ENCODE results near the gene FRMD7.
A peak's percentile ranks its signal among the peaks of the same experiment; 100 is the strongest.
"Not testable (repeated sequence)": the region's sequence is repeated elsewhere in the genome, so short reads cannot be mapped to it uniquely, and the experiment has no call there.

The FRMD7 gene

DNA sequence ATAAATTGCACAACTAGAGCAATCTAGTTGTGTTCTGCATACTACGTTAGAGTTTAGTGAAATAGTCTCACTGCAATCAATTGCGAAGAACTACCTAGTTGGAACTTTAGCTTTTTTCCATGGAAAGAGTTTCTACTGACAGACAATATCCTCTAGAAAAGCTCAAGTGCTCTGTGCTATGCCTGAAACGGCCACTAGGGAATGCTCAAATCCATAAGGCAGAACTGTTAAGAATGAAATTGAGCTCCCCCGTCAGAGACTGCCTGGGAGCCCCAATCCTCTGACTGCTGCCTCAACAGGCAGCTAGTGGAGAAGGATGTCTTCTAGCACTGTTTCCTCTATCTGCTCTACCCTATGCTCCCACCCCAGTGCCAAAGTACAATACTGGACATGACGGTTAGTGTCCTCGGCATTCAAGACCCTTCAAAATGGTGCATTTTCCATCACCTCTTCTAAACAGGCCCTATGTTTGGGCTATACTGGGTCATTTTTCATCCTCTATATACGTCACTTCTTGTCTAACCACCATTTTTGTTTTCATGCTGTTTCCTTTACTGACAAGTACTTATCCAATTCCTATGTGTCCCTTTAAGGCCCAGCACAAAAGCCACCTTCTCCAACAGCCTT lies 35.3 kb downstream of the FRMD7 start:
- DNase-seq = peak; percentile 57

DNA sequence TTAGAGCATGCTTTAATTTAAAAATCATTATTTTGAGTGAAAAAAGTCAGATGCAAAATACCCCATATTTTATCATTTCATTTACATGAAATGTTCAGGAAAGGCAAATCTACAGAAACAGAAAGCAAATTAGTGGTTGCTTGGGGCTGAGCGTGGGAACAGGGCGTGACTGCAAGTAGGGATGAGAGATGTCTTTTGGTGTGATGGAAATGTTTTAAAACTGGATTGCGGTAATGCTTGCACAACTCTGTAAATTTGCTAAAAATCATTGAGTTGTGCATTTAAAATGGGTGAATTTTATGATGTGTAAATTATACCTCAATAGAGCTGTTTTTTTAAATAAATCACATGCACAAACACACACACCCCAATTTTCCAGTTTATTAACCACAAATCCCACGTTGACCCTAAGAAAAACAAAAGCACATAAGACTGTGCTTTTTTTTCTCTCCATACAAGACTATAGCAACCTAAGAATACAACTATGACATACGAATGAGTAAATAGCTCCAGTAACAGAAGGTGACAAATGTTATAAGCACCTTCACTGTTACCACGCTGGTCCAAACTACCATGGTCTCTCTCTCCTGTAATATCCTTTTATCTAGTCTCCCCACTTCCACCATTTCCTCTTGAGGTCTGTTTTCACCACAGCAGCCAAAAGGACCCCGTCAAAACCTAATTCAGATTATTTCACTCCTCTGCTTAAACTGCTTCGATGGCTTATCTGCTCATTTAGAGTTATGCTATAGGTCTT lies 37.2 kb downstream of the FRMD7 start:
- DNase-seq = no peak

DNA sequence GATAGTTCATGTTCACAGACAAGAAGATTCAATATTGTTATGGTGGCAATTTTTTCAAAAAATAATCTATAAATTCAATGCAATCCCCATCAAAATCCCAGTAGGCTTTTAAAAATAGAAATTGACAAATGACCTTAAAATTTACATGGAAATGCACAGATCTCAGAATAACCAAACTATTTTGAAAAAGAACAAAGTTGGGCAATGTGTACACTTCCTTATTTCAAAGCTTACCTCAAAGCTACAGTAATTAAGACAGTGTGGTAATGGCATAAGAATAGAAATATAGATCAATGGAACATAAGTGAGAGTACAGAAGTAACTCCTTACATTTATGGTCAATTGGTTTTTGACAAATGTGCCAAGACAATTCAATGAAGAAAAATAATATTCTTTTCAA lies 39.0 kb downstream of the FRMD7 start:
- DNase-seq = no peak

- DNase-seq = peak; percentile 74
Measured at GRCh38 chrX:132086672-132087071, 41.1 kb downstream of the FRMD7 start.

GRCh38 chrX:132085786-132086185 lies 42.0 kb downstream of the FRMD7 start:
- no peak for DNase-seq

GRCh38 chrX:132077912-132078311 lies 49.9 kb downstream of the FRMD7 start:
- DNase-seq = no peak

GRCh38 chrX:132077414-132077813 lies 50.4 kb downstream of the FRMD7 start:
- no peak for DNase-seq

DNA sequence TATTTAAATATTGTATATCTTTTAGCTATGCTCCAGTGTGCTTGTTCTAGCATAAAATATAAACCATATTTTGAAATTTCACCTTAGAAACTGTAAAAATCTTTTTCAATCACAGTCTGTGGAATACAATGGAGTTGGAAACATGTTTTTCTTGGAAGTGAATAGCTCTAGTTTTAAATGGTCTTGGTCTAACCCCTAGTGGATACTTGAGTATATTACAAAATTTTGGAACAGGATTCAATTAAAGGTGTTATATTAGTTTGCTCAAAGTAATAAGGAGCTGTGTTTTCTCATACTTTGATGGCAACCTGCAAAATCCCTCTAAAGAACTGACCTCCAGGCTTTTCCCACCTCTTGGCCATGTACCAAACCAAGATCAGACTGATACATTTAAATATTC lies 56.6 kb downstream of the FRMD7 start:
- DNase-seq = peak; percentile 7

- peak; percentile 1 for DNase-seq
Measured at GRCh38 chrX:132068405-132068804, 59.4 kb downstream of the FRMD7 start.

DNA sequence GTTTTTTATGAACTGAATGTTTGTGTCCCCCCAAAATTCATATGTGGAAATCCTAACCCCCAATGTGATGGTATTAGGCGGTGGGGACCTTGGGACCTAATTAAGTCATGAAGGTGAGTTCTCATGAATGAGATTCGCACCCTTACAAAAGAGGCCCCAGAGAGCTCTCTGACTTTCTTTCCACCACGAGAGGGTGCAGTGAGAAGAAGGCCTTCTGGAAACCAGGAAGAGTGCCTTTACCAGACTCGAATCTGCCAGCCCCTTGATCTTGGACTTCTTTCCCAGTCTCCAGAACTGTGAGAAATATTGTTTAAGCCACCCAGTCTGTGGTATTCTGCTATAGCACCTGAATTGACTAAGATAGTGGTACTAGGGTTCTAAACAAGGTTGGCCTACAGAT lies 64.0 kb downstream of the FRMD7 start:
- no peak for DNase-seq

DNA sequence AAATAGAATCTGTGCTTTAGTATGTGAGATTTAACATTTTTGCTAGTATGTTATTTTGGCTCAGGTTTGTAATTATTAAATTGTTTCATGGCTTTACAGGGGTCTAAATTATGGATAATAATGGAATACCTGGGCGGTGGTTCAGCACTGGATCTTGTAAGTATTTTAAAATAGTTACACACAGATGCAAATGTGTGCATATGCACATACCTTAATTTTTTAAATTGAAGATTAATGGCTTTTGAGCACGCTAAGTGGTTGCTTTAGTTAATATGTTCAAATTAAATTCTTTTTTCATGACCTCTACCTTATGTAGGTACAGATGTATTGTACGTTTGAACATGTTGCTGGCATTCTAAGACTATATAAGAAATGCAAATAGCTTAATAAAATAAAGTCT lies 64.5 kb downstream of the FRMD7 start:
- DNase-seq = no peak

DNA sequence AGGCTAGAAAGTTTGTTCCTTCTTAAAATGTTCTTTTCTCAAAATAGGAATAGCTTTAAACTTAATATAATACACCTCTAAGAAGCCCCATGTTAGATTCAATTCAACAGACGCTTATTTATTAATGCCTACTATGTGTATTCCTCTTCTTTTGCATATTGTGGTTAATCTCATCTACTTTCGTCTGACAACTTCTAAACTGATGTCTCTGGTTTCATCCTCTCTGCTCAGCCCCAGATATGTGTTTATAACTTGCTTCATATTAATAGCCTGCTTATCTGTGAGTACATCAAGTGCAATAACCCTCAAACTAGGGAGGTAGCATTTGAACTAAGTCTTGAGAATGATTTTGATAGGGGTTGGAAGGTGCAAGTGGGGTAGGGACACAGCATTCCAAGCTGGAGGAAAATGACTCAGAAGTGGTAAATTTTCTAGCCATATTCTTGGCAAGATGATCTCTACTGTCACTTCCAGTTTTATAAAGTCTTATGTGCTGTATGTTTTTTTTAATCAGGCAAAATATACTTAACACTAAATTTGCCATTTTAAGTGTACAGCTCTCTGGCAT lies 67.8 kb downstream of the FRMD7 start:
- peak; percentile 31 for DNase-seq

DNA sequence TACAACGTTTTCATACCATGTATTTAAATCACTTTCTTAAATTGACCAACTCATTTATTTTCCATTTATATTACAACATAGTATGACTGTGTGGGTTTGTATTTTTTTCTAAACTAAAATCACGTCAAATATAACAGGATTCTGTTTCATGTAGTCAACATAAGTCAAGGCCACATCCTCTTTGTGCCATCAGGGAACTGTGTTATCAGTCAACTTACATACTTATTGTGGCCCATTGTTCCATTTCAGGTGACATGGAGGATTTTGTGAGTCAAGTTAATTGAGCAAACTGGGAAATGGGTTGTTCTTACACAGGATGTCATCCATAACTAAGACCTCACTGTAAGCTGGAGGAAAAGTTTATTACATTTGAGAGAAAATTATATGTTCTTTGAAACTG lies 68.8 kb downstream of the FRMD7 start:
- no peak for DNase-seq

DNA sequence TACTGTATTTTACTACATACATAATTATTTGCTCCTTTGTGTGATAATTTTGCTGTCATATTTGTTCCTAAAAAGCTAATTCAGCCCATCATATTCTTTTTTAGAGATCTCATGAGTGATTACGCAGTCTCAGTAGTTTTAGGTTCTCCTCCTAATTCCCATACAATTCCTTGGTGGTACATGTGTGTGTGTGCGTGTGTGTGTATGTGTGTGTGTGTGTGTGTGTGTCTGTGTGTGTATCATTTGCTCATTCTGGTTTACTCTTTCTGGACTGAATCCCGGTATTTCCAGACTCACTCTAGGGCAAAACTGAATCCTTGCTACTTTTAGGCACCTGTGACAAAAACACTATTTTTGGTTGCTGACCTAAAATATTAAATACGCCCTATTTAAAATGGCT lies 69.8 kb downstream of the FRMD7 start:
- no peak for DNase-seq

DNA sequence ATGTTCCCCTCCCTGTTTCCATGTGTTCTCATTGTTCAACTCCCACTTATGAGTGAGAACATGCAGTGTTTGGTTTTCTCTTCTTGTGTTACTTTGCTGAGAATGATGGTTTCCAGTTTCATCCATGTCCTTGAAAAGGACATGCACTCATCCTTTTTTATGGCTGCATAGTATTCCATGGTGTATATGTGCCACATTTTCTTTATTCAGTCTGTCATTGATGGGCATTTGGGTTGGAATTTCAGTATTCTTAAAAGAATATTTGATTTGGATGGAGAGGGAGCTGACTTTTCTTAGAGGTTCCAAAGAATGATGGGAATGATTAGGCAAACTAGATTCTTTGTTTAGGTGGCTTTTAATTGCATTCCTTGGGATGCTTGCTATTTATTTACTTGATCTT lies 76.0 kb downstream of the FRMD7 start:
- not testable (repeated sequence) for DNase-seq

DNA sequence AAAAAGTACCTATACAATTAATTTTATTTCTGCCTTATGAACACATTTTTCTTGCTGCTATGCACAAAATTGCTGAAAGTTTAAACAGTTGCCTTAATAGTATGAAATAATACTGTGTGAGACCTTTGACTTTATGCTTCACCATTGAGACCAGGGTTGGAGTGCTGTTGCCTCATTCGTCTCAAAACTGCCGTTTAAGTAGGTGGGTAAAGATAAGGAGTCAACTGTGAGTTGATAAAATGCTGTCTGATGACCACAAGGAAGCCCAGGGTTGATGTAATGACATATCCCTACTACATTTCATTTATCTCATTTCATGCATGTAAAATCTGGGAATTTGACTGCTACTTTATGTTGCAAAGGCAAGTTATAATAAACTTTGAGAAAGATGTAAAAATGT lies 81.3 kb downstream of the FRMD7 start:
- no peak for DNase-seq

GRCh38 chrX:132045456-132045855 lies 82.4 kb downstream of the FRMD7 start:
- DNase-seq = no peak

DNA sequence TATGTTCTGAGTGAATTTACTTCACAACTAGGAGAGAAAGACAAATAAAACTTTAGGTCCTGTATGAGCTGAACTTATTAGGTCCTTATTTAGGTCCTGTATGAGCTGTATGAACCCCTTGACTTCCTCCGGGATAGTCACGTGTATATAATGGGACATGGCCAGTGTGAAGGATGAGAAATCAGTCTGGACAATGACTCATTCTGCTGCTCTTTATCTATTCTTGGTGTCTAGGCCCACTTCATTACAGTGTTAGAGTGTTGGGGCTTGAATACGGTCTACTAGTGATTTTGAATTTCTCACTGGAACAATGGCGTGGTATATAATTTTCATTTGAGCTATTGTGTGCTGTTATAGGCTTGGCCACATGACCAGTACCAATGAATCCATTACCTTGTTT lies 82.9 kb downstream of the FRMD7 start:
- no peak for DNase-seq

DNA sequence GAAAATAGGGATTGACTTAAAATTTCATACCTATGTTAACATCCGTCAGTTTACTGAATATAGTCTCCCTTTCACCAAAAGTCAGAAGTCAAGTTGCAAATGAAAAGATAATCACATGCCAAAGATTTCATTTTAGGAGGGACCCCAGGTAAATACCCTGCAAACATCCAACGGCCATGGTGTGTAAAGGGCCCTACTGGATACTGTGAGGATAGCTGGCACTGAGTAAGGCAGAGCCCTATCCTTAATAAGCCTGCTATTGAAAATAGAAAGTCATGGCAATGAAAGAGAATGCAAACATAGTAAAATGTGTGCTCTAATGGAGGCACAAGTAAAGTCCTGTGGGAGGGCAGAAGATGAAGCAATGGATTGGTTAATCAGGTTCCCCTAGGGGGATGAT lies 83.8 kb downstream of the FRMD7 start:
- no peak for DNase-seq

DNA sequence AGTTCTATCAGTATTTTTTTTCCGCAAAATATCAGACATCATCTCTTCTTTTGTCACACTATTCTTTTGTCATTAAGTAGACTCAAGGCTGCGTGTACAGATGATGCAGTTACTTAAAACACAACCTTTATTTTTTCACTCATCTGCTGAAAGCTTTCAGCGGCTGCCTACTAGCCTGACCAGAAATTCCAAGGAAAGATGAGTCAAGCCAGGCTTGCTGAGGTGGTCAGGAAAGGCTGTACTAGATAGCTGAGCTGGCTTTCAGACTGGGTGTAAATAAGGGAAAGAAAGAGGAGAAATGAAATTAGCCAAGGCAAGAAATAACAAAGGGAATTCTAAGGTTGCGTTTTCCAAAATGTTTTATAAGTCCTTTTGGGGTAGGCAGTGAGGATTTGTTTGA lies 86.8 kb downstream of the FRMD7 start:
- peak; percentile 50 for DNase-seq

- DNase-seq = no peak
Measured at GRCh38 chrX:132040066-132040465, 87.8 kb downstream of the FRMD7 start.

DNA sequence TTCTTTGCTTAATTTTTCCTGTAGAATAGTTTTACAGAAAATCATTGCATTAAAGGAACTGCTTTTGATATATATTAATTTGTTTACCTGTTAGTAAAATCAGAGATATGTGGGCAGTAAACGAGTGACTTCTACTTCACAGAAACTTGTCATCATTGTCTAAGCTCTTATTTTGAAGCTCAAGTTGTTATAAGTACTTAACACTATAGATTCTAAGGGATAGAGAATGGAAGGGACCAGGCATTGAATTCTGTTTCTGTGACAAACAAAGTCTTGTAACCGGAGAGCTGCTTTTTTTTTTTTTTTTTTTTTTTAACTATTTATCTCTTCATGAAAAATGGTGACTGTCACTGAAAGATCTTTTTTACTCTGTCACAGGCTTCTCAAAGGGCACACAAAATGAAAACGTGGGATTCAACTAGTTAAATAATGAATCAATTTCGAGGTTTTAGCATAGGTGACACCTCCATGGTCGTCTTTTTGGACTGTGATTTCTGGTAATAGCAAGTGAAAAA lies 90.3 kb downstream of the FRMD7 start:
- DNase-seq = no peak

- no peak for DNase-seq
Measured at GRCh38 chrX:132034648-132035047, 93.2 kb downstream of the FRMD7 start.

- no peak for DNase-seq
Measured at GRCh38 chrX:132033166-132033565, 94.7 kb downstream of the FRMD7 start.
